NCI-H510A (cell line): ENCODE data around the gene CA7.
A peak's percentile ranks its signal among the peaks of the same experiment; 100 is the strongest.
"Not testable (repeated sequence)": the region's sequence is repeated elsewhere in the genome, so short reads cannot be mapped to it uniquely, and the experiment has no call there.

Source experiments
- DNase-seq: peaks from one replicate; lab custom pipeline; 2025; lab: John Stamatoyannopoulos, UW

CA7 gene

DNA sequence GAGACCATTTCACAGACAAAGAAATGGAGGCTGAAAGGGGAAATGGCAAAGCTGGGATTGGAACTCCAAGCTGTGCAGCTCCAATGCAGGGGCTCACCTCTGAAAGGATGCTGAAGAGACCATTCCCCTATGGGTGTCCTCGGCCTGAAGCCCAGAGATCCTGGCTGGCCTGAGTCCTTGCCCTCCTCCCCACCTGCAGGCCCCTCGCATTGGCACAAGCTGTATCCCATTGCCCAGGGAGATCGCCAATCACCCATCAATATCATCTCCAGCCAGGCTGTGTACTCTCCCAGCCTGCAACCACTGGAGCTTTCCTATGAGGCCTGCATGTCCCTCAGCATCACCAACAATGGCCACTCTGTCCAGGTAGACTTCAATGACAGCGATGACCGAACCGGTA lies 2.6 kb downstream of the CA7 start:
- DNase-seq = no peak

DNA sequence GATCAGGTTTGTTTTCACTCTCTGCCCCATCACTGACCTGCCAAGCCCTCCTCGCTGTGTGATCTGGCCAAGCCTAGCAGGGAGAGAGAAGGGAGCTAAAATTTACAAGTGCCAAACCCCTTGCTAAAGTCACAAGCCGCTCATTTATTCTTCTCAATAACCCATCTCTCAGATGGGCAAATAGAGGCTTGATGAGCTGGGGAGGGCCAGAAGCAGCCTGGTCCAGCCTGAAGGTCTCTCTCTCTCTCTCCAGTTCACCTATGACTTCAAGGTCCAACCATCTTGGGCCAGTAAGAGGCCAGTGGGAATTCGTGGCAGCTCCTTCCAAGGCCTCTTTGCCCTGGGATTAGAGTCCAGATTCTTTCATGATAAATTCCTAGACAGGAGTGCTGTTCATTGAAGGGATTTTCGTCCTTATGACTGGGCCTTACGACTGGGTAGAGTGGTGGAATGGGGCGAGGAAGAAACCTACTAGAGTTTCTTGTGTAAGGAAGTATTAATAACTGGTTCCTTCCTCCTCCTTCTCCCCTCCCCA lies 3.4 kb downstream of the CA7 start:
- no peak for DNase-seq

DNA sequence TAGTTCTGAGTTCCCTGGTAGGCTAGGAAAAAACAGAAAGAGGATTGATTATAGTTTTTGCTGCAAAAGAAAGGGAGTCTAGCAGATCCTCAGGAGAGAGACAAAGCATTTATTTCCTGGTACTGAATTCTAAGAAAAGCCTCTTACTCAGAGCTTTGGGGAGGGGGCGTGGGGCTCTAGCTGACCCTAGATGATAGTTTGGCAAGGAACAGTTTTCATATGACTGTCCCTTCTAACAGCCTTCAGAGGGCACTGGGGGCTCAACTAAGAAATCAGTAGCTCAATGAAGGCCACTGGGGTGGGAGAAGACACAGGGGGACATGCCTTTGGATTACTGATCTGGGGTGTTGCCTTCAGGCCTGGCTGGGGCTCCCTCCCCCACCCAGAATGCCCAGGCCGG lies 4.0 kb downstream of the CA7 start:
- DNase-seq = no peak

DNA sequence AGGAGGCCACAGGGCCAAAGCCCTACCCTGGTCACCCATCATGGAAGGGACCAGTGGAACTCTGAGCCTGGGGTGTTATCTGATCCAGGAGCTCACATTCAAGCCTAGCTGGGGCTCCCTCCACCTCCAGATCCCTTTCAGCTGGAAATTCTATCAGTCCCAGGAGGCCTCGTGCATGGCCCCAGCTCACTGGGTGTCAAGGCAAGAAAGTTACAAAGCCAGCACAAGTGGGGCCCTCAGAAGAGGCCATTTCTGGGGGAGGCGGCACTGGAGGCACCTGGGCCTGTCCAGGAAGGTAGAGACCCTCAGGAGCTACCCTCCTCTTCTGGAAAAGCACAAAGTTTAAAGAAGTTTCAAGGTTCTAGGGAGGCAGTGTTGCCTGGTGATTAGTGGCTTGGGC lies 4.8 kb downstream of the CA7 start:
- DNase-seq = no peak

DNA sequence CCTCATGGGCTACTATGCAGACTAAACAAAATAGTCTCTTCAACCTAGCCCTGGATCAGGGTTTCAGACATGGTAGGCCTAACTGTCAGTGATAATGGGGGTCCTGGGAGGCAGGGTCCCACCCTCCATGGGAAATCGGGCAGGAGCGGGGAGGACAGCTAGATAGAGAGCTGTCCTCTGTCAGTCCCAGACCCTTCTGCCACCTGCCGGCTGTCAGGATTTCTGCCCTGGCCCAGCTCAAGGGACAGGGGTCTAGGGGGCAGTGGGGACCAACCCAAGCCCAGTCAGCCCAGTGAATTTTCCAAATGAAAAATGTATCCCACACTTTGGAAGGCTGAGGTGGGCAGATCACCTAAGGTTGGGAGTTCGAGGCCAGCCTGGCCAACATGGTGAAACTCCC lies 5.3 kb downstream of the CA7 start:
- no peak for DNase-seq

DNA sequence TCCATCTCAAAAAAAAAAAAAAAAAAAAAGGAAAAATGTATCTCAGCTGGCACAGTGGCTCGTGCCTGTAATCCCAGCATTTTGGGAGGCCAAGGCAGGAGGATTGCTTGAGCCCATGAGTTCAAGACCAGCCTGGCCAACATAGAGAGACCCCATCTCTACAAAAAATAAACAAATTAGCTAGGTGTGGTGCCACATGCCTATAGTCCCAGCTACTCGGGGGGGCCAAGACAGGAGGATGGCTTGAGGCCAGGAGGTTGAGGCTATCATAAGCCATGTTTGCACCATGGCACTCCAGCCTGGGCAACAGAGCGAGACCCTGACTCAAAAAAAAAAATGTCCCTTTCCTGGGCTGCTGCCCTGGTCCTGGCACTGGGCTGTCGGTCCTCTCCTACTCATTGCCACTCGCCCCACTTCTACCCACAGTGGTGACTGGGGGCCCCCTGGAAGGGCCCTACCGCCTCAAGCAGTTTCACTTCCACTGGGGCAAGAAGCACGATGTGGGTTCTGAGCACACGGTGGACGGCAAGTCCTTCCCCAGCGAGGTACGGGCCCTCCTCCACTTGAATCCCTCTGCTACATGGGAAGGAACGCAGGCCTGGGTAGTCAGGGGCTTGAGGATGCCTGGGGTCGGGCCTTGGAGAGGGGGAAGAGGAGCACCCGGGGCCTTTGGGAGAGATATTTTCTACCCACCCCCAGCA lies 6.1 kb downstream of the CA7 start:
- DNase-seq = no peak

DNA sequence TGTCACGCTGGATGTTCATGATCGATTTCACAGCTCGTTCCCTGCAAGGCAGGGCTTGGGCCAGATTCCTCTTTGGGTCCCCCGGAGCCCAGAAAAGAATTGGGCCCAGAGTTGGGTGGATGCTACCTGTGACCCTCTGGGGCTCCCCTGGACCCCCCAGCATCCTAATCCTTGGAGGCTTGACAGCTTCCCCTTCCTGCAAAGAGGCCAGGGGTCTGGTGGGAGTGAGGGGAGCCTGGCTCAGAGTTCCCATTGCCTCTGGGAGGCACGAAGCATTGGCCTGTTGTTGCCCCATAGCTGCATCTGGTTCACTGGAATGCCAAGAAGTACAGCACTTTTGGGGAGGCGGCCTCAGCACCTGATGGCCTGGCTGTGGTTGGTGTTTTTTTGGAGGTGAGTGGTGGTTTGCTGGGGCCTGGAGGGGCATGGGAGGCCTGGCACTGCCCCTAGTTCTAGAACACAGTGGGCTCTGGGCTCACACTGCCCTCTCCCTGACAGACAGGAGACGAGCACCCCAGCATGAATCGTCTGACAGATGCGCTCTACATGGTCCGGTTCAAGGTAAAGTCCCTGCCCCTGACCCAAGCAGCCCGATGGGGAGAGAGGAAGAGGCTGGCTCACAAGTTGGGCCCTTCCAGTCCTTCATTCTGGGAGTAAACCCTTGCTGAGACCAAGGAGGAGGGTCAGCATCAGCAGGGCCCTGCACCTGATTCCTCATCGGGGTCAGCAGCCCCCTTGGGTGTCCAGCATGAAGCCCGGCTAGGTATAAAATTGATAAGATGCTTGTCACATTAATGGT lies 7.2 kb downstream of the CA7 start:
- DNase-seq = no peak

DNA sequence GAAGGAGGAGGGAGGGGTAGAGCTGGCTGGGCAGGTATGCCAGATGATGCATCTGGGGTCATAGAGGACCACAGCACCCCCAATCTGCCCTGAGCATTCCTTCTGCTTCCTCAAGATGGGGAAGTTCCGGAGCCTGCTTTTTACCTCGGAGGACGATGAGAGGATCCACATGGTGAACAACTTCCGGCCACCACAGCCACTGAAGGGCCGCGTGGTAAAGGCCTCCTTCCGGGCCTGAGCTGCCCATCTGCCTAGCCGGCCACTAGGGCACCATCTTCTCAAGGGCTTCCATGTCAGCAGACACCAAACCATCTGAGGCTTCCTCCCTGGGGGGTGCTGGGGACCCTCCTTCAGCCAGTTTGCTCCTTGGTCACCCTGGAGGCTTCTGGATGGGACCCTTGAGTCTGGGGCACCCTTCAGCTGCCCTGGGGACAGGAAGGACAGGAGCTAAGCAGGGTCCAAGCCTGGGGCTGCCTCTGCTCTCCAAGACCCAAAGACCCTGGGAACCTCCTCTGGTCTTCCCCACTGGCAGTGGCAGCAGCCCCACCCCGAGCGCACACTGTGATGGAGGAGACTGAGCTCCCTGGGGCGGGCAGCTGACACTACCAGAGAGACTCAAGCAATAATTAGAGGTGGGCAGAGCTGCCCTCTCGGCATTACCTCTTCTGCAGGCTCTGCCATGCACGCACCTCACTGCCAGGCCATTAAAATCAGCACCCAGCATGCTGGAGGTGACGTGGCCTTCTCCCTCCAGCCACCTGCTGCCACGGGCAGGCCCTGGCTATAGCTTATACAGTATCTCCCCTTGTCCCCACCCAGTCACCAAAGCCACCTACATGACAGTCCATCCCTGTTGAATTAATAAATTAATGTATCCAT lies 9.3 kb downstream of the CA7 start:
- no peak for DNase-seq

DNA sequence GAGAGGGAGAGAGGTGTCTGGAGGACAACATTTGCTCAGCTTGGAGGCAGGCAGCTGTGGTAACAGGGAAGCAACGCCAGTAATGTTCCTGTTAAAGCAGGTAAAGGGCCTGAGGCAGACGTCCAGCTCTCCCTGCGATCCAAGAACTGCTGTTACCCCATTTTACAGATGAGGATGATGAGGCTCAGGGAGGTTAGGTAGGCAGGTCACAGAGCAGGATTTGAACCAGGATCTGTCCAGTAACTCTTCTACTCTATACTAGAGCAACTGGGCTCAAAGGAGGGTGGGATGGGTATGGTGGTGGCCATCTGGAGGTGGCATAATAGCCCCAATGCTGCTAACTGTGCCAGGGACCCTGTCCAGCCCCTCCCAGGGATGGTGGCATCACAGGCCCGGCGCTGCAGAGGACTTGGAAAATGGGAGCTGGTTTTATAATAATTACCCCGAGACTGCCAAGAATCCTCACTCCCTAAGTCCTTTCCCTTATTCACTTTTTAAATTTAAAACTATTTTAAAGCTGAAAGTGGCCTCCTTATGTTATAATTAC lies 12.0 kb downstream of the CA7 start:
- no peak for DNase-seq

DNA sequence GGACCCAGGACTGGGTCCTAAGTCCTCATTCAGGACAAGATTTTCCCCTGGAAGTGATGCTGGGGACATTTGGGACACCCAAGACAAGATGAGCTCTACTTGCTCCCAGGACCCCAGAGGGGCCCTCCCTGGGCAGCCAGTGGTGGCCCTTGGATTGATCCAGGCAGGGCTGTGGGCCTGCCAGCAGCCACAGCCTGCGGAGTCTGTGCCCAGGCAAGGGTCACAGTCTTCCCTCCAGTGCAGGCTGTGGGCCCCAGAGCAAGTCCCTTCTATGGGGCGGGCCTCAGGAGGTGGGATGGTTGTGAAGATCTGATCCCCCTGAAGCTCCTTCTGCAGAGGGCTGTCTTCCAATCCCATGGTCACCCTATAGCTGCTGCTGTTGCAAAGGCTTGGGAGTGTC lies 12.6 kb downstream of the CA7 start:
- no peak for DNase-seq

DNA sequence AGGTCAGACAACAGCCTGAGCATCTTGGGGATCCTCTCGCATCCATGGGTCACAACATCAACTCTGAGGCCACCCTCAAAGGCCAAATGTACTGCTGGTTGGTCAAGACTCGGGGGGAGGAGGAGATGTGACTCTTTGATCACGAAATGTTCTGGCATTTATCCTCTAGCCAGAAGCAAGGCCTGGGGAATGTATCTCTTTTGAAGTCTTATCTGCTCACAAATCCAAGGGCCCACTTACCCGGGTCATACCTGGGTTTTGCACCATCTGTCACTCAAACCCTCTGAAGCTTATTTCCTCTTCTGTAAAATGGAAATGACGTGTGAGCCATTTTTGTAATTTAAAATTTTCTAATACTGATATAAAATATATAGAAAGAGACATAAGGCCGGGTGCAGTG lies 13.2 kb downstream of the CA7 start:
- no peak for DNase-seq

DNA sequence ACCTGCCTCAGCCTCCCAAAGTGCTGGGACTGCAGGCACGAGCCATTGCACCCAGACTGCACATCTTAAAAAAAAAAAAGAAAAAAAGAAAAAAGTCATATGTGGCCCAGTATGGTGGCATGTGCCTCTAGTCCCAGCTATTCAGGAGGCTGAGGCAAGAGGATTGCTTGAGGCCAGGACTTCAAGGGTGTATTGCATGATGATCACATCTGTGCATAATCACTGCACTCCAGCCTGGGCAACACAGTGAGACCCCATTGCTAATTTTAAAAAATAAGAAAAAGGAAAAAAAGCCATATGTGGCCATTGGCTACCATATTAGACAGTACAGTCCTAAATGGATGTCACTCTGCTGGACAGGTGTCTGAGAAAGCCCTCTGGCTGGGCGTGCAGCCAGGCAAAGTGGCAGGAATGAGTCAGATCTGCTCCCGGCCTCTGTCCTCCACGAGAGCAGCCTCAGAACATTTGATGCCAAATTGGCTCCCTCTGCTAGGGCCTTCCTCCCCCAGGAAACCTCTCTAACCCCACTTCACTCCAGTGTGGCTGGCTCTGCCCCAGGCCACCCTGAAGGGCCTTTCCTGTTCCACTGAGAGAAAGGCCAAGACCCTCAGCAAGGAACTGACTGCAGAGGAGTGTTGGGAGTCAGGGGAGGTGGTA lies 14.7 kb downstream of the CA7 start:
- no peak for DNase-seq

DNA sequence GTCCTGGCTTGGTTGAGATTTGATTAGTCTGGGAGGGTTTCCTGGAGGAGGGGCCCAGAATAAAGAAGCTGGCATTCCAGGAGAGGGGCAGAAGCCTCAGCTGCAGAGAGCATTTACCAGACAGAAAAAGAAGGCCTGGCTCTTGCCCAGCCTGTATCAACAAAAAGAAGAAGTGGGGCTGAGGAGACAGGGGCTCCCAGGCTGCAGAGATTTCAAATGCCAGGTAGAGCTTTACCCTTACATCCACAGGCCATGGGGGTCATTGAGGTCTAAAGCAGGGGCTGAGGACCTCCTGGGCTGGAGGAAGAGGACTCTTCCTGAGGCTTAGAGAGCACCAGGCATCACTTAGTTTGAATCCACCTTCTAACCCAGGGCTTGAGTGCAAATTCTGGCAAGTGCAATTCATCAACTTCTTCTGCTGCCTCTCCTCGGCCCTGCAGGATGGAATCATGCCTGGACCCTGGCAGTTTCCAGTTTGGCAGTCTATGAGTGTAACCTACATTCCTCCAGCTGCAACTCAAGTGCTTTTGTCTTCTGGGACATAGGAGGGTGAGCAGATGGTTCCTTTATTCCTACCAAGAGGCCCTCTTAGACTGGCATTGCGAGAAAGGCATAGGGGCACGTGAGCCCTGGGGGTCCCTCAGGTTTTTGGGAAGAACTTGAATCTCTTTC lies 15.3 kb downstream of the CA7 start:
- DNase-seq = no peak

DNA sequence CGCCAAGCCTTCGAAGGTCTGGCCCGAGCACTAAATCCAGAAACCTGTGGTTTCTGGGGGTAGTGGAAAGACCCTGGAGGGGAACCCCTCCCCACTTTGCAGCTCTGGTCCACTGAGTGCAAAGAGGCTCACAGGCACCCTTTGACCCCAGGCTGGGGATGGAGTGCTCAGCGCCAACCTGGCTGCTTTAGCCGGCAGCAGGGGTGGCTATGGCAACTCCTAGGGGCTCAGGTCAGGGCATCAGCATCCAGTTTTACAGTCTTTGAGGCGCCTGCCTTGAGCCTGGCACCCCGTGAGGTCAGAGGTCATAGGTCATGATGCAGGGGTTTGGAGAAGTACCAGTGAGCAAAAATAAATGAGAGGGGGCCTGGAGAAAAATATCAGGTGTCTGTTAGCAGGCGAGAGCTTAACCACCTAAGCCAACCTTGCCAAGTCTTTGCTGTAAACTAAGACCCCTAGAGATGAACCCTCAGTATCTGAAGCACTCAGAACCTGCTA lies 17.9 kb downstream of the CA7 start:
- DNase-seq = no peak

DNA sequence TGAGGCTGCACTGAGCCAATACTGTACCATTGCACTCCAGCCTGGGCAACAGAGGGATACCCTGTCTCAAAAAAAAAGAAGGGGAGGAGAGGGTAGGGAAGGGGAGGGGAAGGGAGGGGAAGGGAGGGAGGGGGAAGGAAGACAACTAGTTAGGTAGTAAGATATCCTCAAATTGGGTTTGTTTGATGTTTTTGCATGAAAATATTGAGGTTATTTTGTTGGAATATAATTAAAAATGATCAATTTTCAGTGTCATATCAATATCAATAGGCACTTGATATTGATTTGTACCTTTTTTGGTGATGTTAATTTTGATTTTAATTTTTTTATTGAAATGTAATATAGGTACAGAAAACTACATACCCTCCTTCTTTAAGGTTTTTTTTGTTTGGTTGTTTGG lies 19.5 kb downstream of the CA7 start:
- no peak for DNase-seq

DNA sequence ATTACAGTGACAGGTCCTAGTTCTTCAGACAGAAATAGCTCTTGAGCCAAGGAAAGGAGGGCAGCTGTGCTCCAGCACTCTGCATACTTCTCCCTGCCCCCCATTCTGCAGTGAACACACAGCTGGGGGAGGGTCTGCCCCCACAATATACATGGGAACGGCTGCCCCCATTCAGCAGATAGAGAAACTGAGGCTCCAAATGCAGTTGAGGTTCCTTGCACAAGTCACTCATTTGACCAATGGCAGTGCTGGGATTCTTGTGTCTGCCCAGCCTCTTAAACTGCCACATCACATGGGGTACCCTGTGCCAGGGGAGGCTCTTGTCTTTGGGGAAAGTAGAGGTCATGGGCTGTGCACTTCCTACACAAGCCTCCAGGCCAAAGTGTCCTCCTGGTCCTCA lies 25.2 kb downstream of the CA7 start:
- DNase-seq = no peak

DNA sequence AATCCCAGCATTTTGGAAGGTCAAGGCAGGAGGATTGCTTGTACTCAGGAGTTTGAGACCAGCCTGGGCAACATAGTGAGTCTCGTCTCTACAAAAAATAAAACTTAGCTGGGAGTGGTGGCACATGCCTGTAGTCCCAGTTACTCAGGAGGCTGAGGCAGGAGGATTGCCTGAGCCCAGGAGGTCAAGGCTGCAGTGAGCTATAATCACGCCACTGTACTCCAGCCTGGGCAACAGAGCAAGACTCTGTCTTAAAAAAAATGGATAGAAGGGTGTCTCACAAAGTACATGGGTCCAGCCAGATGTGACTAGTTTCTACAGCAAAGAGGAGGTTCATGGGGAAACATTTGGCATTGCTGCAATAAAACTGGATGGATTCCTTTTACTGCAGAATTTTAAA lies 27.1 kb downstream of the CA7 start:
- DNase-seq = not testable (repeated sequence)

DNA sequence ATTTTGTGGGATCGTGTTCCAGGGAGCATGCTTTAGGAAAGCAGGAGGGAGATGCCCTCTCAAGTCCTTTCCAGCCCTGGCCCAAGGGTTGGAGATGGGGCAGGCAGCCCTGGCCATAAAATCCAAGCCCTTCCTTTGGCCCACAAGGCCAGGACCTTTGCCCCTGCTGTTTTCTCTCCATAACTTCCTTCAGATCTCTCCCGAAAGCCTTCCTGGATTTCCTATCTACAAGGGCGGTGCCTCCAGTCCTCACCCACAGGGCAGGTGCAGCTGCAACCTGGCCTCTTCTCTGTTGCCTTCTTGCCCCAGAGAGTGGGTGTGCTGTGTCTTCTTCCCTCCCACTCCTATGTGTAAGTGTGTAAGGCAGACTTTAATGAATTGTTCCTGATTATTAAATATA lies 27.6 kb downstream of the CA7 start:
- no peak for DNase-seq

DNA sequence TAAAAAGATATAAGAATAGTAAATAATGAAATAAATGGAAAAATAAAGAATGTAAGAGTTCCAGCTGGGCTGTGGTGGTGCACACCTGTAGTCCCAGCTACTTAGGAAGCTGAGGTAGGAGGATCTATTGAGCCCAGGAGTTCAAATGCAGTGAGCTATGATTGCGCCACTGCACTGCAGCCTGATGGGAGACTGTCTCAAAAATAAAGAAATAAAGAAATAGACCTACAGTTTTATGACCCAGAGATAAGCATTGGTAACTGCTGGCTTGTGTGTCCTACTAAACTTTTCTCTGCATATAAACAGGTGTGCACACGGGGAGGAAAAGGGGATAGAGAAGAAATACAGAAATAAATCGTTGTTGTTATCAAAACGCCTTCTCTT lies 28.3 kb downstream of the CA7 start:
- no peak for DNase-seq

DNA sequence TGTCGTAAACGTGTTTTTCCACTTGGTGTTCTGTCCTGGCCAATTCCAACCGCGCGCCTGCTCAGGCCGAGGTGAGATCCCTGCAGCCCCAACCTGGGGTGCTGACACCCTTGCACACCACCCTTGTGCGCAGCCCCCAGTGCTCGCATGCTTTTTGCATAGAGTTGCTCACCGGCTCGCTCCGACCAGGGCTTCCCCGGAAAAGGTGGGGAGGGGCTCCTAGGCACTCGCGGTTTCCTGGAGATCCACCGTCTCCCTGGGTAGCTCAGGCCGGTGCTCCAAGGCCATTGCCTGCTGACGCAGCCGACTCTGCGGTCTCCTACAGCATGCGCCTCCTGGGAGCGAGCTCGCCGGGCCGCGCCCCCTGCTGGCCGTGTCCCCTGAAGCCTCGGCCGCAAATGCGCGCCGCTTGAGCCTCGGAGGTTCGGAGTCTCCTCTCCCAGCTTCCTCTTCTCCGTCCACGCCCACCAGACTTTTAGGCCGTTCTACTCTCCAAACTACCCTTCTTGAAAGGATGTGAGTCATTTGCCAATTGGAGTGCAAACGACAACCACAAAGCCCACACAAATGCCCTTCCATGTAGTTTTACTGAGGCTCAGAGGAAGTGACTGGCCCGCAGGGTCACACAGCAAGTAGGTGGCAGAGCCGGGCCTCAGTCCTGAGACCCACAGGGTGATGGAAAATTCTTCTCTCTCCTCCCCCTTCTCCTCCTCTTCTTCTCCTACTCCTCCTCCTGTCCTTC lies 28.9 kb downstream of the CA7 start:
- DNase-seq = peak; percentile 56
